H9 (cell line): Measurements from ENCODE around the gene CCR9. TPM values are rescaled to one million over a fixed set of nuclear protein-coding genes. Genes with fewer than 3 reads are reported as not detected.

ENCODE experiments used
- DNase-seq: peaks from one replicate; pipeline ENCODE4 v3.0.0-alpha.2; 2017
- H2AFZ ChIP-seq: one replicate; pipeline ENCODE4 v1.6.1; 2013; ENCODE audit warnings: mild to moderate bottlenecking, low read length, control low read depth, moderate library complexity
- H2AK5ac ChIP-seq: 2 replicates; pipeline ENCODE4 v1.6.1; 2013; ENCODE audit warnings: low read length, control low read depth, mixed read lengths; ENCODE audit not compliant: insufficient read length
- H2BK120ac ChIP-seq: one replicate; pipeline ENCODE4 v1.6.1; 2013; ENCODE audit warnings: low read depth, mild to moderate bottlenecking, low read length, control low read depth, inconsistent platforms; ENCODE audit not compliant: poor library complexity, severe bottlenecking
- H2BK12ac ChIP-seq: 2 replicates; pipeline ENCODE4 v1.6.1; 2013; ENCODE audit warnings: low read length, control low read depth, mixed read lengths, low read depth; ENCODE audit not compliant: insufficient read length
- H2BK15ac ChIP-seq: 2 replicates; pipeline ENCODE4 v1.6.1; 2013; ENCODE audit warnings: low read depth, low read length, control low read depth
- H2BK20ac ChIP-seq: one replicate; pipeline ENCODE4 v1.6.1; 2013; ENCODE audit warnings: low read depth, mild to moderate bottlenecking, low read length, control low read depth, inconsistent platforms; ENCODE audit not compliant: poor library complexity, severe bottlenecking
- H2BK5ac ChIP-seq: 2 replicates; pipeline ENCODE4 v1.6.1; 2013; ENCODE audit warnings: low read length, control low read depth, mixed read lengths; ENCODE audit not compliant: insufficient read length
- H3K14ac ChIP-seq: 2 replicates; pipeline ENCODE4 v1.6.1; 2013; ENCODE audit warnings: low read length, control low read depth; ENCODE audit not compliant: insufficient read depth
- H3K18ac ChIP-seq: 2 replicates; pipeline ENCODE4 v1.6.1; 2013; ENCODE audit warnings: low read depth, mild to moderate bottlenecking, mixed read lengths, low read length, control low read depth; ENCODE audit not compliant: insufficient read length
- H3K23ac ChIP-seq: 2 replicates; pipeline ENCODE4 v1.6.1; 2013; ENCODE audit warnings: low read length, control low read depth, mixed read lengths, low read depth; ENCODE audit not compliant: insufficient read length
- H3K23me2 ChIP-seq: 2 replicates; pipeline ENCODE4 v1.6.1; 2013; ENCODE audit warnings: low read depth, mild to moderate bottlenecking, mixed read lengths, low read length, control low read depth; ENCODE audit not compliant: insufficient read length, poor library complexity, severe bottlenecking
- H3K27ac ChIP-seq: 2 replicates; pipeline ENCODE4 v1.5.1; 2013; ENCODE audit warnings: low read length, control low read depth, mixed read lengths, low read depth; ENCODE audit not compliant: insufficient read length
- H3K27me3 ChIP-seq: 2 replicates; pipeline ENCODE4 v1.6.1; 2013; ENCODE audit warnings: low read length, control low read depth, inconsistent platforms; ENCODE audit not compliant: insufficient read depth
- H3K4ac ChIP-seq: 2 replicates; pipeline ENCODE4 v1.6.1; 2013; ENCODE audit warnings: low read depth, mild to moderate bottlenecking, control low read depth, inconsistent platforms, low read length, moderate library complexity
- H3K4me1 ChIP-seq: 2 replicates; pipeline ENCODE4 v1.6.1; 2013; ENCODE audit warnings: low read length, control low read depth, inconsistent platforms; ENCODE audit not compliant: insufficient read depth
- H3K4me2 ChIP-seq: 2 replicates; pipeline ENCODE4 v1.6.1; 2013; ENCODE audit warnings: low read length, control low read depth, mixed read lengths; ENCODE audit not compliant: insufficient read length, insufficient read depth
- H3K56ac ChIP-seq: 2 replicates; pipeline ENCODE4 v1.6.1; 2013; ENCODE audit warnings: low read depth, mild to moderate bottlenecking, mixed read lengths, low read length, control low read depth; ENCODE audit not compliant: insufficient read length
- H3K79me1 ChIP-seq: 2 replicates; pipeline ENCODE4 v1.6.1; 2013; ENCODE audit warnings: low read depth, mild to moderate bottlenecking, moderate library complexity, low read length, control low read depth, inconsistent platforms; ENCODE audit not compliant: insufficient read depth, poor library complexity, severe bottlenecking
- H3K79me2 ChIP-seq: 2 replicates; pipeline ENCODE4 v1.6.1; 2013; ENCODE audit warnings: low read length, control low read depth, inconsistent platforms; ENCODE audit not compliant: insufficient read depth
- H3K9ac ChIP-seq: 2 replicates; pipeline ENCODE4 v1.6.1; 2013; ENCODE audit warnings: low read length, control low read depth, mixed read lengths; ENCODE audit not compliant: insufficient read length; ENCODE audit errors: extremely low read depth
- H3K9me3 ChIP-seq: one replicate; pipeline ENCODE4 v1.6.1; 2013; ENCODE audit warnings: low read depth, low read length, inconsistent platforms; ENCODE audit not compliant: control insufficient read depth
- H3T11ph ChIP-seq: one replicate; pipeline ENCODE4 v1.6.1; 2013; ENCODE audit warnings: mild to moderate bottlenecking, low read length, control low read depth, inconsistent platforms
- H4K20me1 ChIP-seq: one replicate; pipeline ENCODE4 v1.6.1; 2013; ENCODE audit not compliant: control insufficient read depth, insufficient read length, insufficient read depth
- H4K5ac ChIP-seq: 2 replicates; pipeline ENCODE4 v1.6.1; 2013; ENCODE audit warnings: low read depth, mild to moderate bottlenecking, mixed read lengths, low read length, control low read depth; ENCODE audit not compliant: insufficient read length
- H4K8ac ChIP-seq: replicated peaks from 2 replicates; pipeline ENCODE4 v1.6.1; 2013; ENCODE audit warnings: low read length, control low read depth, mixed read lengths, low read depth; ENCODE audit not compliant: insufficient read length
- H4K91ac ChIP-seq: 2 replicates; pipeline ENCODE4 v1.6.1; 2013; ENCODE audit warnings: low read depth, mild to moderate bottlenecking, moderate library complexity, mixed read lengths, low read length, control low read depth; ENCODE audit not compliant: insufficient read length
- H3K27ac Mint-ChIP-seq, 3 experiments: 2 replicates in 2 of 3; 3 replicates in 1 of 3; pipeline ENCODE4 v1.8.0; 2020 to 2021; ENCODE audit warnings: mixed read lengths in 3 of 3, mild to moderate bottlenecking in 1 of 3, moderate library complexity in 1 of 3
- H3K27me3 Mint-ChIP-seq: 2 replicates; pipeline ENCODE4 v1.8.0; 2021; ENCODE audit warnings: low read depth, mild to moderate bottlenecking, moderate library complexity, mixed read lengths
- H3K36me3 Mint-ChIP-seq, 3 experiments: 2 replicates in 2 of 3; 3 replicates in 1 of 3; pipeline ENCODE4 v1.8.0; 2020 to 2021; ENCODE audit warnings: low read depth in 3 of 3, mixed read lengths in 3 of 3; ENCODE audit not compliant: insufficient read depth in 1 of 3
- H3K4me1 Mint-ChIP-seq, 2 experiments: 2 replicates each; pipeline ENCODE4 v1.8.0; 2020; ENCODE audit warnings: mixed read lengths in 2 of 2
- H3K4me3 Mint-ChIP-seq, 2 experiments: 2 replicates in 1 of 2; 3 replicates in 1 of 2; pipeline ENCODE4 v1.8.0; 2020 to 2021; ENCODE audit warnings: mild to moderate bottlenecking in 2 of 2, mixed read lengths in 2 of 2, moderate library complexity in 1 of 2
- H3K9me3 Mint-ChIP-seq, 2 experiments: 2 replicates in 1 of 2; 3 replicates in 1 of 2; pipeline ENCODE4 v1.8.0; 2020; ENCODE audit warnings: mild to moderate bottlenecking in 2 of 2, mixed read lengths in 2 of 2, moderate library complexity in 1 of 2
- WGBS: extraction: QIAGEN DNeasy Blood & Tissue Kit; methylation state at CpG from one replicate; pipeline ENCODE4 v1.1.7; 2013; ENCODE audit warnings: missing lambda C conversion rate, low lambda C conversion rate, mixed read lengths; ENCODE audit not compliant: insufficient read length; ENCODE audit errors: extremely low coverage; 5-methylcytosine and 5-hydroxymethylcytosine counted together
- total RNA-seq: library from RNA; stranded (reverse); gene quantifications from 2 replicates; pipeline ENCODE4 v1.2.1, GENCODE V29; 2021
- TF ChIP-seq, protein P1 (sequence below): fragments of 200-600 bp; sonication (generic); conservative IDR thresholded peaks from 3 replicates; pipeline ENCODE4 v1.8.0; 2021; ENCODE audit warnings: antibody characterized with exemption, mild to moderate bottlenecking

The CCR9 gene
- total RNA-seq, 1 experiment from 2014 or later: not detected

DNA sequence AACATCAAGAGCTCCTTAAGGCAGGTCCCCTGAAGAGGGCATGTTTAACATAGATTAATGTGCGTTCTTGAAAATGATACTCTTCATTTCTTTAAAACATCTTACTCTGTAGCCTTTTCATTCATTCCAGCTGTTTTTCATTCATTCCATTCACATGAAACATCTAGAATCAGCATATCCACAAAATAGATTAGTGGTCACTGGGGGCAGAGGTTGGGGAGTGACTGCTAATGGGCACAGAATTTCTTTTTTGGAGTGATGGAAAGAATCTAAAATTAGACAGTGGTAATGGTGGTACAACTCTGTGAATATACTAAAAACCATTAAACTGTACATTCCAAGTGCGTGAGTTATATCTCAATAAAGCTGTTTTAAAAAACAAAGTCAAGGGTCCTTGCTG, 41.5 kb downstream of the CCR9 start:
- no peak overlapping the region for H2AK5ac ChIP-seq
- no peaks in the 10 kb centered on the region for H3K4me1 ChIP-seq
- no peak overlapping the region for H3K56ac ChIP-seq
- no peak overlapping the region for H3K27ac Mint-ChIP-seq
- no peaks in the 10 kb centered on the region for H3K27me3 ChIP-seq
- H3K23me2 ChIP-seq: no peaks in the 10 kb centered on the region
- H4K8ac ChIP-seq: no peak overlapping the region
- H3K4me1 Mint-ChIP-seq: no peaks in the 10 kb centered on the region
- H3K9me3 ChIP-seq: no peaks in the 10 kb centered on the region
- H3T11ph ChIP-seq: no peak overlapping the region
- H3K27me3 Mint-ChIP-seq: no peaks in the 10 kb centered on the region; the same call in 1 of the 2 replicates
- no peaks in the 10 kb centered on the region for H3K9me3 Mint-ChIP-seq
- H3K4me3 Mint-ChIP-seq: no peak overlapping the region
- H2AFZ ChIP-seq: no peak overlapping the region
- H3K79me2 ChIP-seq: no peaks in the 10 kb centered on the region
- H3K36me3 Mint-ChIP-seq: peaks cover 23 to 73% (median 72%) of the 10 kb centered on the region in 3 experiments; a peak in 6 of 7 replicates
- no peak overlapping the region for H3K4ac ChIP-seq
- no peak overlapping the region for H2BK20ac ChIP-seq
- no peak for DNase-seq
- WGBS: no CpG with 5 or more reads among the region's 2 CpGs
- H3K18ac ChIP-seq: no peak overlapping the region
- no peaks in the 10 kb centered on the region for H3K79me1 ChIP-seq
- H2BK5ac ChIP-seq: no peak overlapping the region
- H4K91ac ChIP-seq: no peak overlapping the region
- no peaks in the 10 kb centered on the region for H4K20me1 ChIP-seq
- no peak overlapping the region for H3K23ac ChIP-seq
- no peak overlapping the region for H3K14ac ChIP-seq
- H2BK15ac ChIP-seq: no peak overlapping the region
- no peak overlapping the region for H2BK12ac ChIP-seq
- H4K5ac ChIP-seq: no peak overlapping the region
- no peak overlapping the region for H3K9ac ChIP-seq
- TF ChIP-seq, protein P1, sequence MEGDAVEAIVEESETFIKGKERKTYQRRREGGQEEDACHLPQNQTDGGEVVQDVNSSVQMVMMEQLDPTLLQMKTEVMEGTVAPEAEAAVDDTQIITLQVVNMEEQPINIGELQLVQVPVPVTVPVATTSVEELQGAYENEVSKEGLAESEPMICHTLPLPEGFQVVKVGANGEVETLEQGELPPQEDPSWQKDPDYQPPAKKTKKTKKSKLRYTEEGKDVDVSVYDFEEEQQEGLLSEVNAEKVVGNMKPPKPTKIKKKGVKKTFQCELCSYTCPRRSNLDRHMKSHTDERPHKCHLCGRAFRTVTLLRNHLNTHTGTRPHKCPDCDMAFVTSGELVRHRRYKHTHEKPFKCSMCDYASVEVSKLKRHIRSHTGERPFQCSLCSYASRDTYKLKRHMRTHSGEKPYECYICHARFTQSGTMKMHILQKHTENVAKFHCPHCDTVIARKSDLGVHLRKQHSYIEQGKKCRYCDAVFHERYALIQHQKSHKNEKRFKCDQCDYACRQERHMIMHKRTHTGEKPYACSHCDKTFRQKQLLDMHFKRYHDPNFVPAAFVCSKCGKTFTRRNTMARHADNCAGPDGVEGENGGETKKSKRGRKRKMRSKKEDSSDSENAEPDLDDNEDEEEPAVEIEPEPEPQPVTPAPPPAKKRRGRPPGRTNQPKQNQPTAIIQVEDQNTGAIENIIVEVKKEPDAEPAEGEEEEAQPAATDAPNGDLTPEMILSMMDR: no peak
- H3K27ac ChIP-seq: no peak overlapping the region
- no peak overlapping the region for H3K4me2 ChIP-seq
- no peak overlapping the region for H2BK120ac ChIP-seq
